ENCODE measurements around the gene SERINC1.
"Not testable (repeated sequence)": the region's sequence is repeated elsewhere in the genome, so short reads cannot be mapped to it uniquely, and the experiment has no call there.

The SERINC1 gene

GRCh38 chr6:122471107-122472021, at the start of gene SERINC1:
Gene SERINC1 (minus strand): TSS chr6:122471807. CDS start chr6:122471737, 70 bp downstream.
- peak; percentile 85 for DNase-seq (ENCODE audit: low spot score)

GRCh38 chr6:122511193-122511924, 39.8 kb upstream of the SERINC1 start:
- no peak for DNase-seq (ENCODE audit: low spot score)

- DNase-seq (ENCODE audit: low spot score): not testable (repeated sequence)
Observed at GRCh38 chr6:122505170-122505569, 33.6 kb upstream of the SERINC1 start.

GRCh38 chr6:122501475-122501874, 29.9 kb upstream of the SERINC1 start:
- no peak for DNase-seq (ENCODE audit: low spot score)

GRCh38 chr6:122495612-122496011, 24.0 kb upstream of the SERINC1 start:
- DNase-seq (ENCODE audit: low spot score): no peak

- no peak for DNase-seq (ENCODE audit: low spot score)
Observed at GRCh38 chr6:122494665-122495272, 23.2 kb upstream of the SERINC1 start.

- DNase-seq (ENCODE audit: low spot score): peak; percentile 41
Observed at GRCh38 chr6:122491919-122492555, 20.4 kb upstream of the SERINC1 start.

GRCh38 chr6:122490607-122491006, 19.0 kb upstream of the SERINC1 start:
- DNase-seq (ENCODE audit: low spot score): no peak

GRCh38 chr6:122484760-122485159, 13.2 kb upstream of the SERINC1 start:
- no peak for DNase-seq (ENCODE audit: low spot score)

- DNase-seq (ENCODE audit: low spot score): no peak
Observed at GRCh38 chr6:122482750-122483080, 11.1 kb upstream of the SERINC1 start.

- DNase-seq (ENCODE audit: low spot score): peak; percentile 8
Observed at GRCh38 chr6:122476131-122476530, 4.5 kb upstream of the SERINC1 start.

- no peak for DNase-seq (ENCODE audit: low spot score)
Observed at GRCh38 chr6:122472022-122472340, 374 bp upstream of the SERINC1 start.

- DNase-seq (ENCODE audit: low spot score): no peak
Observed at GRCh38 chr6:122461885-122462284, 9.7 kb downstream of the SERINC1 start.

GRCh38 chr6:122459865-122460416, 11.7 kb downstream of the SERINC1 start:
- DNase-seq (ENCODE audit: low spot score): not testable (repeated sequence)

- DNase-seq (ENCODE audit: low spot score): no peak
Observed at GRCh38 chr6:122459240-122459639, 12.4 kb downstream of the SERINC1 start.

- no peak for DNase-seq (ENCODE audit: low spot score)
Observed at GRCh38 chr6:122458087-122458486, 13.5 kb downstream of the SERINC1 start.

- DNase-seq (ENCODE audit: low spot score): not testable (repeated sequence)
Observed at GRCh38 chr6:122455116-122455515, 16.5 kb downstream of the SERINC1 start.

GRCh38 chr6:122454673-122455072, 16.9 kb downstream of the SERINC1 start:
- DNase-seq (ENCODE audit: low spot score): no peak

- DNase-seq (ENCODE audit: low spot score): no peak
Observed at GRCh38 chr6:122452509-122452908, 19.1 kb downstream of the SERINC1 start.

- DNase-seq (ENCODE audit: low spot score): no peak
Observed at GRCh38 chr6:122449069-122449468, 22.5 kb downstream of the SERINC1 start.

- no peak for DNase-seq (ENCODE audit: low spot score)
Observed at GRCh38 chr6:122445274-122445673, 26.3 kb downstream of the SERINC1 start.

GRCh38 chr6:122438975-122439374, 32.6 kb downstream of the SERINC1 start:
- DNase-seq (ENCODE audit: low spot score): no peak
